ENCODE measurements around the gene HMBS. TPM values are rescaled to one million over a fixed set of nuclear protein-coding genes. Genes with fewer than 3 reads are reported as not detected.

Gene HMBS
- total and polyA plus RNA-seq, 2 of the 8 experiments (the other 6 are each of a cell fraction or from before 2014, with no cell fraction given) = 69.3 to 109 TPM

- TF ChIP-seq CHD7 (IDR thresholded peaks at IDR 0.05; ENCODE audit: insufficient replicate concordance, low read length) (no peak), CTCF (IDR thresholded peaks at IDR 0.05; ENCODE audit: control extremely low read depth in 1 of 3, insufficient read depth in 1 of 3, low read depth in 1 of 3, low read length in 3 of 3) (peak; percentile 62 to 83 (median 82)), RAD21 (IDR thresholded peaks at IDR 0.05 in 1 of 2, conservative IDR thresholded peaks at IDR 0.05 in 1 of 2; ENCODE audit: low read depth in 2 of 2, low read length in 2 of 2) (peak; percentile 31 to 42; a peak in 2 of 4 replicates)
Measured at GRCh38 chr11:119134389-119134978, 49.8 kb downstream of the HMBS start (continued).
